K562 (cell line): ENCODE measurements around the gene NEMP1. TPM values are rescaled to one million over a fixed set of nuclear protein-coding genes. Genes with fewer than 3 reads are reported as not detected.

ENCODE experiments used
- BMI1 ChIP-seq: fragments of 150-350 bp; IDR thresholded peaks from 2 replicates; pipeline ENCODE4 v1.6.1; 2014; ENCODE audit warnings: low read length
- CBFB ChIP-seq: sonication (generic); formaldehyde crosslinking; IDR thresholded peaks from 2 replicates; pipeline ENCODE4 v1.4.0; 2020; ENCODE audit warnings: mild to moderate bottlenecking, missing genetic modification reagents
- CC2D1A ChIP-seq: fragments of 450-650 bp; IDR thresholded peaks from 2 replicates; pipeline ENCODE4 v1.6.1; 2017; ENCODE audit warnings: mild to moderate bottlenecking
- CHD1 ChIP-seq: fragments of 200-600 bp; sonication (generic); IDR thresholded peaks from one replicate; pipeline ENCODE4 v1.6.1; 2012; ENCODE audit warnings: mild to moderate bottlenecking, moderate library complexity, low read length, inconsistent platforms
- CREB5 ChIP-seq: fragments of 250-450 bp; sonication (Bioruptor Pico); IDR thresholded peaks from 2 replicates; pipeline ENCODE4 v1.5.0; 2020; ENCODE audit warnings: mild to moderate bottlenecking
- DPF2 ChIP-seq: fragments of 450-650 bp; IDR thresholded peaks from 2 replicates; pipeline ENCODE4 v1.6.1; 2016
- FOXK1 ChIP-seq: sonication (generic); formaldehyde crosslinking; IDR thresholded peaks from 2 replicates; pipeline ENCODE4 v1.8.0; 2022; ENCODE audit warnings: missing genetic modification reagents, mild to moderate bottlenecking, borderline replicate concordance
- HDAC1 ChIP-seq, 2 experiments: fragments of 450-650 bp; IDR thresholded peaks; 2 replicates each; pipeline ENCODE4 v1.6.1; 2016 to 2017; ENCODE audit warnings: inconsistent platforms in 1 of 2, mild to moderate bottlenecking in 1 of 2, moderate library complexity in 1 of 2
- KAT7 ChIP-seq: sonication (generic); formaldehyde crosslinking; IDR thresholded peaks from 2 replicates; pipeline ENCODE4 v1.8.0; 2022; ENCODE audit warnings: missing genetic modification reagents, mild to moderate bottlenecking, borderline replicate concordance
- MED1 ChIP-seq: sonication (generic); formaldehyde crosslinking; IDR thresholded peaks from 2 replicates; pipeline ENCODE4 v1.8.1; 2023; ENCODE audit warnings: missing genetic modification reagents, borderline replicate concordance
- MEF2A ChIP-seq: IDR thresholded peaks from 2 replicates; pipeline ENCODE4 v1.6.1; 2011; ENCODE audit warnings: low read depth, mild to moderate bottlenecking, low read length, moderate library complexity; ENCODE audit not compliant: control insufficient read depth
- NCOA6 ChIP-seq: fragments of 450-650 bp; IDR thresholded peaks from 2 replicates; pipeline ENCODE4 v1.6.1; 2017; ENCODE audit warnings: mild to moderate bottlenecking
- NKRF ChIP-seq: fragments of 450-650 bp; IDR thresholded peaks from 2 replicates; pipeline ENCODE4 v1.6.1; 2016; ENCODE audit warnings: borderline replicate concordance
- RBBP5 ChIP-seq: fragments of 200-600 bp; sonication (generic); IDR thresholded peaks from 2 replicates; pipeline ENCODE4 v1.6.1; 2012; ENCODE audit warnings: borderline replicate concordance, mild to moderate bottlenecking, low read length, control low read depth, inconsistent platforms; ENCODE audit not compliant: insufficient read depth, poor library complexity, severe bottlenecking
- ZFP30 ChIP-seq: fragments of 250-450 bp; sonication (Bioruptor Pico); IDR thresholded peaks from 2 replicates; pipeline ENCODE4 v1.8.0; 2022; ENCODE audit warnings: moderate library complexity, mild to moderate bottlenecking, inconsistent platforms, borderline replicate concordance
- ZNF274 ChIP-seq: IDR thresholded peaks from 2 replicates; pipeline ENCODE4 v1.6.1; 2011; ENCODE audit warnings: low read depth, mild to moderate bottlenecking, low read length, moderate library complexity, borderline replicate concordance
- polyA plus RNA-seq, 8 experiments: library from polyadenylated mRNA; depleted of rRNA in 4 of 8; stranded (reverse) in 5 of 8; unstranded in 3 of 8; fragments of >200 nt; fragmentation: Nextera tagmentation in 2 of 8; fragmentation: Illumina TruSeq in 1 of 8; extraction: Ambion mirVana in 2 of 8; extraction: Trizol in 1 of 8; gene quantifications; 2 replicates each; pipeline versions ENCODE4 v1.2.1 to v1.2.3, GENCODE V29; 2011 to 2014; ENCODE audit warnings: inconsistent platforms in 1 of 8, missing spikeins in 1 of 8
- total RNA-seq, 7 experiments: library from RNA; depleted of rRNA in 6 of 7; stranded (reverse); fragments of >200 nt in 6 of 7; fragmentation: Illumina TruSeq in 2 of 7; extraction: Trizol in 2 of 7; gene quantifications; 2 replicates each; pipeline versions ENCODE4 v1.2.1 to v1.2.3, GENCODE V29; 2011 to 2021; ENCODE audit warnings: low replicate concordance in 1 of 7

Gene NEMP1
- total and polyA plus RNA-seq, 9 of the 15 experiments (the other 6 are each of a cell fraction or from before 2014, with no cell fraction given) = 9.5 to 82.2 (median 41.2) TPM

DNA sequence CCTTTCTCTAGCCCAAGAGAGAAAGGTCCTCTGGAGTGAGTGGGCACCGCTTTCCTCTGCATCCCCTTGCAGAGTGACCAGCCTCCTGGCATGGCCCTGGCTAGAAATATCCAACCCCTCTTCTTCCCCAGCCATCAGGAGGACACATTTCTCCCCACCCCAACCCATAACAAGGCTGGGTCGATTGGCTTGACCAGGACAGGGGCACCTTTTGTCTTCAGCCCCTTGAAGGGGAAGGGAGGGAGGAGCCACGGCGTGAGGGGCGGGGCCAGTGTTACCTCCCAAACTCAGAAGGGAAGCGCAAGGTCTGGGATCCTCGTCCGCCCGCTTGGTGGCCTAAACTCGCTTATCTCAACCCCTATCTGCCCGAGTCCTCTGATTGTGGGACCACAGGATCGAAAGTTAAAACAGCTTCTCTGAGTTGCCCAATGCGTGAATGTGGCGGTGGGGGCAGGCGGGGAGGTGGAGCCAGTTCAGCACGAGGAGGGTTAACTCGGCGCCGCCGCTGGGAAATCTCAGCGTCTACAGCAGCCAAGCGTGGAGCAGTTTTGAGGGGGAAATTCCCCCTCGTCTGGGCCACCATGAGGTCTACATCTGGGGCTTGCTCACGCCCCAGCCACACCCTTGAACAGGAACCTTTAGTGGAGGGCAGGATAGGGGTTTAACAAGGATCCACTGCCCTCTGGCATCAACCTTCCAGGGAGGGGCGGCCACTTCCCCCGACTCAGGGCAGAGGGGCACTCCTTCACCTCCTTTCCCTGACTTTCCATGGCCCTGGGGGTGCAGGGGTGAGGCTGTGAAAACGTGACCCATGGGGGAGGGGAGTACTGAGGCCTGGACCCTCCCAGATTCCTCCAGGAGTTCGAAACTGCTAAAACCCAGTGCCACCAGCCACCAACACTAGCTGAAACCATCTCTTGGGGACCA is 31.8 kb upstream of the NEMP1 start (continued):
- no peak for TF ChIP-seq MEF2A
- no peak for TF ChIP-seq CREB5 (CRISPR knock-in tag)
- TF ChIP-seq RBBP5 = peak; percentile 33
- TF ChIP-seq CBFB (CRISPR knock-in tag) = peak; percentile 66; the same call in 1 of the 2 replicates
- no peak for TF ChIP-seq KAT7
- TF ChIP-seq ZFP30 (CRISPR knock-in tag) = no peak
- no peak for TF ChIP-seq ZNF274
- no peak for TF ChIP-seq FOXK1
- no peak for TF ChIP-seq NKRF
- TF ChIP-seq CHD1 = peak; percentile 67
- TF ChIP-seq MED1 (CRISPR knock-in tag) = no peak
- 0 out of 4 replicates have a peak, but pooled peaks of 1 of the 2 experiments have one; percentile 23 for TF ChIP-seq HDAC1 (IDR thresholded peaks at IDR 0.05)
- TF ChIP-seq NCOA6 = no peak
- TF ChIP-seq DPF2 = peak; percentile 48
- TF ChIP-seq BMI1 = no peak
- no peak for TF ChIP-seq CC2D1A
